OCI-LY7 (cell line): ENCODE results near the gene TPPP.

Experiments used
- CTCF ChIP-seq: fragments of 200-600 bp; sonication (generic); conservative IDR thresholded peaks from 2 replicates; pipeline ENCODE4 v1.5.1; 2014; ENCODE audit warnings: mild to moderate bottlenecking, antibody characterized with exemption, low read length, moderate library complexity, mixed read lengths
- EZH2phosphoT487 ChIP-seq: fragments of 200-600 bp; sonication (generic); IDR thresholded peaks from 2 replicates; pipeline ENCODE4 v1.6.1; 2018; ENCODE audit warnings: low read depth, borderline replicate concordance, mild to moderate bottlenecking, mixed run types, antibody characterized with exemption, low read length, moderate library complexity, mixed read lengths

GRCh38 chr5:624118-624950, 68.8 kb downstream of the TPPP start:
- TF ChIP-seq EZH2phosphoT487 (no peak), CTCF (no peak)
